GM10248 (cell line): ENCODE results near the gene SLC7A5.
A peak's percentile ranks its signal among the peaks of the same experiment; 100 is the strongest.
"Not testable (repeated sequence)": the region's sequence is repeated elsewhere in the genome, so short reads cannot be mapped to it uniquely, and the experiment has no call there.

Experiments used
- CTCF ChIA-PET: fragments of 300-600 bp; sonication (Branson Sonifier 250); formaldehyde crosslinking; extraction: SDS; loops from one replicate; lab custom pipeline; 2021; ENCODE audit warnings: antibody characterized with exemption; lab: Yijun Ruan, JAX
- POLR2A ChIA-PET: fragments of 350-650 bp; sonication (Branson Sonifier 250); formaldehyde crosslinking; extraction: SDS; loops from one replicate; lab custom pipeline; 2020; ENCODE audit warnings: antibody characterized with exemption; lab: Yijun Ruan, JAX
- DNase-seq: peaks from one replicate; pipeline ENCODE4 v3.0.0; 2012; ENCODE audit errors: extremely low spot score
- TF ChIP-seq, protein P1 (sequence below): IDR thresholded peaks from 2 replicates; pipeline ENCODE4 v1.5.1; 2012; ENCODE audit warnings: mild to moderate bottlenecking, low read depth; ENCODE audit errors: extremely low read depth, missing control alignments, control extremely low read depth

SLC7A5 gene

DNA sequence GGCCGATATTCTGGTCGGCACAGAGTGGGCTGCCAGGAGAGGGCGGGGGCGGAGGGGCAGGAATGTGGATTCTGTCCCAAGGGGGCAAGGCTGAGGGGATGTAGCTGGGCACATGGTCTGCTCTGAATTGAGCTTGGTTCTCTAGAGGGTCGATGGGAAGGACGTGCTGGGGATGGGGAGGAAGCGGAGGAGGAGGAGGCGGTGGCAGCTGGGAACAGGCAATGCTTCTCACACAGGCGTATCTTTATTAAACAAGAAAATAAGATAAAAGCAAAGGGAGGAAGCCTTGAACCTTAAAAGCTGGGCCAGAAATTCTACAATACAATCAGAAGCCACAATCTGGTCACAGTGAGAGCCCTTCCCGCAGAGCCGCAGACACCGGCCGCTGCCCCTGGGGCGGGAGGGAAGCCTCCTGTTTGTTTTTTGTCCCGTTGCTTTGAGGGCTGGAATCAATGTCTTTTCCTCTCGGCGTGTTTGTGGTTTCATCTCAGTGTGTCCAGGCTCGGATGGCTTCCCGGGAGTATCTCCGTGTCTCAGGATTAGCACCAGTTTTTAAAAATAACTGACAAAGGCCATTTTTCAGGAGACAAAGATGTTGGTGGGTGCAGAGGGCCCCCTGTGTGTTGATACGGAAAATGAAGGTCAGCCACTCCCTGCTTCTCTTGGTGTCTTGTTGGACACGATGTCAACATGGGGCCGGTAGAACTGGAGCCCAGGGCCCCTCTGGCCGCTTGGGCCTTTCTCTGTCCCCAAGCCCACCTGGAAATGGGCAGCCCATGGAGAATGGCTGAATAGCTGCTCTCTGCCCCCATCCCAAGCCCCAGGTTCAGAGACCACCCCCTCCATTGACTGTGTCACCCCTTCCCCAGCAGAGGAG, 12.3 kb upstream of the SLC7A5 start:
- POLR2A ChIA-PET: no interaction called here
- TF ChIP-seq, protein P1, sequence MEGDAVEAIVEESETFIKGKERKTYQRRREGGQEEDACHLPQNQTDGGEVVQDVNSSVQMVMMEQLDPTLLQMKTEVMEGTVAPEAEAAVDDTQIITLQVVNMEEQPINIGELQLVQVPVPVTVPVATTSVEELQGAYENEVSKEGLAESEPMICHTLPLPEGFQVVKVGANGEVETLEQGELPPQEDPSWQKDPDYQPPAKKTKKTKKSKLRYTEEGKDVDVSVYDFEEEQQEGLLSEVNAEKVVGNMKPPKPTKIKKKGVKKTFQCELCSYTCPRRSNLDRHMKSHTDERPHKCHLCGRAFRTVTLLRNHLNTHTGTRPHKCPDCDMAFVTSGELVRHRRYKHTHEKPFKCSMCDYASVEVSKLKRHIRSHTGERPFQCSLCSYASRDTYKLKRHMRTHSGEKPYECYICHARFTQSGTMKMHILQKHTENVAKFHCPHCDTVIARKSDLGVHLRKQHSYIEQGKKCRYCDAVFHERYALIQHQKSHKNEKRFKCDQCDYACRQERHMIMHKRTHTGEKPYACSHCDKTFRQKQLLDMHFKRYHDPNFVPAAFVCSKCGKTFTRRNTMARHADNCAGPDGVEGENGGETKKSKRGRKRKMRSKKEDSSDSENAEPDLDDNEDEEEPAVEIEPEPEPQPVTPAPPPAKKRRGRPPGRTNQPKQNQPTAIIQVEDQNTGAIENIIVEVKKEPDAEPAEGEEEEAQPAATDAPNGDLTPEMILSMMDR: no peak
- no peak for DNase-seq
- CTCF ChIA-PET: interaction anchor here (1.5 to 3.0 kb wide), 3 partner anchors 10 to 103 kb away, joined by 3 to 13 read pairs (median 9); no protein-coding TSS in a partner anchor

DNA sequence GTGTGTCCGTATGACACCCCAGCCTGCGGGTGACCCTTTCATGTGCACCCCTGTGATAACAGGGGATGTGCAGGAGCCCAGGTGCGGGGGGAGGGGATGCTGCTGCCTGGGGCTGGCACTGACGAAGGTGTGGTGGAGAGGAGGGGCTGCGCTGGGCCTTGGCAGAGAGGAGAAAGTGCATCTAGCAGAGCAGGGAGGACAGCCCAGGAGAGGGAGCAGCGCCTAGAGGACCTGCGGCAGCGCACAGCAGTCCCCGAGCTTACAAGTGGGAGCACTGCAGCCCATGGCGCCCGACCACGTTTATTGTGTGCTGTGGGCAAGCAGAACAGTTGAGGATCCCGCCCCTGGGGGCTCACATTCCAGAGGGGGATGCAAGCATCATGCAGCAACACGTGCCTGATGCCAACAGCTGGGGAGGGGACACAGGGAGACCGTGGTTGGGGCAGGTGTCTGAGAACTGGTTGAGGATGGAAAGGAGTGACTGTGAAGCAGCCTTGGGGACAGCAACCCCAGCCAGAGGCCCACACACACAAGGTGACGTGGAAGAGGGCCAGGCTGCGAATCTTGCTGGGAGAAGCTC, 10.9 kb upstream of the SLC7A5 start:
- ChIA-PET POLR2A (no interaction called here), CTCF (interaction anchor here (1.5 to 3.0 kb wide), 2 partner anchors 9 to 22 kb away, joined by 3 to 13 read pairs; no protein-coding TSS in a partner anchor)
- DNase-seq: no peak
- TF ChIP-seq, protein P1: no peak

DNA sequence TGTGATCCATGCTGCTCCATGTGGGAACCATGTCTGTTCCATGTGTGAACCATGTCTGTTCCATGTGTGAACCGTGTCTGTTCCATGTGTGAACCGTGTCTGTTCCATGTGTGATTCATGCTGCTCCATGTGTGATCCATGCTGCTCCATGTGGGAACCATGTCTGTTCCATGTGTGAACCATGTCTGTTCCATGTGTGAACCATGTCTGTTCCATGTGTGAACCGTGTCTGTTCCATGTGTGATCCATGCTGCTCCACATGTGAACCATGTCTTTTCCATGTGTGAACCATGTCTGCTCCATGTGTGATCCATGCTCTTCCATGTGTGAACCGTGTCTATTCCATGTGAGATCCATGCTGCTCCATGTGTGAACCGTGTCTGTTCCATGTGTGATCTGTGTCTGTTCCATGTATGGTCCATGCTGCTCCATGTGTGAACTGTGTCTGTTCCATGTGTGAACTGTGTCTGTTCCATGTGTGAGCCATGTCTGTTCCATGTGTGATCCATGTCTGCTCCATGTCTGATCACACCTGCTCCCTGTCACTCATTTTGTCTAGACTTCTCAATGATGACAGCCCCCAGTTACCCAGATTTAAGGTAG, 10.2 kb upstream of the SLC7A5 start:
- DNase-seq, POLR2A ChIA-PET: not testable (repeated sequence)
- CTCF ChIA-PET: interaction anchor here (3.0 kb wide), 1 partner anchor 8 kb away, joined by 13 read pairs; no protein-coding TSS in a partner anchor

DNA sequence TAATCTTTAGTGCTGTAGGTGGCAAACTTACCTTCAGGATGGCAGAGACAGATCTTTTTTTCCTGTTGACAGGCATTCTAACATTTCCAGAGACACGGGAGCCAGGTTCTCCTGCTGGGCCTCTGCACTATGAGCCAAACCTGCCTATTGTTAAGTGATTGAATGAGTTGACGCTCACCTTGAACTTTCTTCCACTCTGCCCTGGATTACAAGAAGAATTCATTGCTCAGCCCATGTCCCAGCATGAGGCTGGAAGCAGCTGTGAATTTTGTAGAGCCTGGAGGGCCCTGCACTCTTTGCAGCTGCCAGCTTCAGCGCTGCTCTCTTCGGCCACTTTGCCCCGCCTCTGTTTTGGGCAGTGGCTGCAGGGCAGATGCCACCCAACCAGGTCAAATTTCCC, 9.4 kb upstream of the SLC7A5 start:
- POLR2A ChIA-PET: no interaction called here
- CTCF ChIA-PET: interaction anchor here (0.9 to 4.7 kb wide), 2 partner anchors 8 to 99 kb away, joined by 3 to 50 read pairs; no protein-coding TSS in a partner anchor
- TF ChIP-seq, protein P1: no peak
- no peak for DNase-seq

DNA sequence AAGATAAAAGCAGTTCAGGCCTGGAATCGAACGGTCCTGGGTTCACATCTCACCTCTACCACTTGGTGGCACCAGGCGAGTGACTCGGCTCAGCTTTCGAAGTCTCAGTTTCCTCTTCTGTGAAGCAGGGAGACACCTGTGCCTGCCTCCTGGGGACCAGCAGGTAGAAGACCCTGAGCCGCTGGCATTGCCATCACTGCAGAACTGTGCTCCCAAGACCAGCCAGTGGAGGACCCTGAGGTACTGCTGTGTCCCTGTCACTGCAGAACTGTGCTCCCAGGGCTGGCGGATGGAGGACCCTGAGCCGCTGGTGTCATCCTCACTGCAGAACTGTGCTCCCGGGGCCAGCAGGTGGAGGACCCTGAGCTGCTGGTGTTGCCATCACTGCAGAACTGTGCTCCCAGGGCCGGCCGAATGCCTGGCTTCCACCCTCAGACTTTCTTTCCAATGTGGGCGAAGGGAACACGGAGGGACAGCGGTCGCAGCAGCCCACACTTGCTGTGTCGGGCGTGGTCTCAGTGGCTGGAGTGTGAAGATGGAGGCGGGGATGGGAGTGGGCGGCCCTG, 8.7 kb upstream of the SLC7A5 start:
- TF ChIP-seq, protein P1: peak; percentile 25
- no peak for DNase-seq
- POLR2A ChIA-PET: no interaction called here
- CTCF ChIA-PET: interaction anchor here (0.9 to 4.7 kb wide), 2 partner anchors 9 to 98 kb away, joined by 3 to 50 read pairs; no protein-coding TSS in a partner anchor

DNA sequence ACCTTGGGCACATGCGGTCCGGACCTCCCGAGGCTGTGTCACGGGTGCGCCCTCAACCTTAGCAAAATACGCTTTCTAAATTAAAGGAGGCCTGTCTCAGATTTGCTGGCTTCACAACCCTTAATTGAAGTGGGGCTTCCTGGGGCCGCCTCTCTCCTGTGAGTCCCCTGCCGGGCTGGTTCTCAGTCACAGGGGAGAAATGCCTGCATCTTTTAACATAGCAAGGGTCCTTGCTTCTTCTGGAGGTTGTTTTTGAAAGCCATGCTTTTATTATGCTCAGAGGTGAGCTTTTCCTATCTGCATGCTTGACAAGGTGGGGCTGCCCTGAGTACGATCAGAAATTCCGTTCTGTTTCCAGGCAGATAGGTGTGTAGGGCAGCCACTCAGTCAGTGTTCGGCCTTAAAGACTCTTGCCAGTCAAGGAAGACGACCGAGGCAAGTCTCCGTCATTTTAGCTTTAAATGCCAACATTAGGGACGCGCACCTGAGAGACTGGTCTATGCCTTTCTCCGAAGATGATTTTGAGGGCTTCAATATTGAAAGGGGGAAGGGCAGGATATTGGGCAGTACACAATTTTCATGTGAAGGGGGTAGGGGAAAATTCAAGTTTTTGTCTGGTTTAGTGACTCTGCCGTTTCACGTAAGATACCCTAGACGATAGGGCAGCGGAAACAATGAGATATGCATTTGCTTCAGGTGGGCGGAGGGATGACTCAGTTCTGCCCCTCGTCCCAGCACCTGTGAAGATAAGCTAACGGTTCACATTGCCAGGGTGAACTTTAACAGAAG, 5.5 kb upstream of the SLC7A5 start:
- ChIA-PET CTCF (interaction anchor here (1.0 to 4.7 kb wide), 10 partner anchors 14 to 105 kb away, joined by 3 to 50 read pairs (median 4); no protein-coding TSS in a partner anchor), POLR2A (interaction anchor here (0.7 to 1.2 kb wide), 2 partner anchors 21 to 96 kb away, joined by 3 read pairs; no protein-coding TSS in a partner anchor)
- peak; percentile 70 for DNase-seq
- TF ChIP-seq, protein P1: no peak

DNA sequence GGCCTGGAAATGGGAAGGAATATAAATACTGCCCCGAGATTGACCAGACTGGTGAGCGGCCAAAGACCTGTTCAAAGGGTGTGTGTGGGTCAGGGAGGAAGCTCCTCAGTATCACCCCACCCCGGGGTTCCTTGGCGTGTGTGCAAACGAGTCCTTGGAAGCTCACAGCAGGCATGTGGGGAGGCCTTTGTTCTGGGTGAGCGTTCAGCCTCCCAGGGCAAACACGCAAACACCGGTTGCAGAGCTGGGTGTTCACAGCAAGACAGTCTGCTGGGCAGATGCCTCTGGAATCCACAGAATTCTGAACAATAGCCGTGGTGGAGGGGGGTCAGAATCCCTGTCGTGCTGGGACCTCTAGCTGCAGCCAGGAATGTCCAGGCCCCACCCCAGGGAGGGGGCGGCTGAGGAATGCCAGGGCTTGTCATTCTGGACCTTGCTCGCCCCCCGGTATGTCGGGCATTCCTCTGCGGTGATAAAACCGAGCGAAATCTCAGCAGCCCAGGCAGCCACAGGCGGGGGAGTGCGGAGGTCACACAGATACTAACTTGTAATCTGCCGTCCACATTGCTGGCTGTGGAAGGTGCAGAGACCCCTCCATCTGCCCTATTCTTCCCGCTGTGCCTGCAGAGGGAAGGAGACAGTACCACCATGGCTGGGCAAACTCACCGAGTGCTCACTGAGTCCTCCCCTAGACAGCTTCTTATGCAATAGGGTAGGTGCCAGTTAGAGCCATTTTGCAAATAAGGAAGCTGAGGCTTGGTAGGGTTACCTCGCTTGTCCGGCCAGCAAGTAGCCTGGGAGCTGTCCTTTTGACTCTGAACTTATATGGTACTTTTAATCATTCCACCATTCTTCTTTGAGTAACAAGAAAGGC, 1.3 kb upstream of the SLC7A5 start:
- DNase-seq: not testable (repeated sequence)

DNA sequence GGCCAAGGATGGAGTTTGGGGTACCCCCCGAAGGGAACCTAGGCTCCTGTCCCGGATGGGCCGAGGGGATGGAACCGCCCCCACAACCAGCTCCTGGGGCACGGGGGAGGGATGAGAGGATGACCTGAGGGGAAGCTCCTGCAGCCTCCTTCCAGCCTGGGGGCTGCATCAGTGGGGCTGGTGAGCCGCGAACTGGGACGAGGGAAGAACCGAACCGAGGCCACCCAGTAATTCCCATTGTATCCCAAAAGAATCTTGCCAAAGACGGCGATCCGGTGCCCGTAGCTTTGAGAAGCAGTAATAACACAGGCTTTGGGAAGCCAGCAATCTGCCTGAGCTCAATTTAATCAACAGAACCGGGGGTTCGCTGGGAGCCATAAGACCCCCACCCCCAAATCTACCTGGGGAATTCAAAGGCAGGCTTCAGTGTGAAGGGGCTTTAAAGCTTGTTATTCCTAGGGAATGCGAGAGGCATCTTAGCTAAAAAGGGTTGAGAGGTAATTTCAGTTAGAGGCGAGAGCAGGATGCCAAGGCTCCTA, 641 bp upstream of the SLC7A5 start:
- not testable (repeated sequence) for DNase-seq
- ChIA-PET POLR2A (interaction anchor here (0.7 to 2.1 kb wide), 9 partner anchors 10 to 865 kb away, joined by 3 to 15 read pairs (median 4); no protein-coding TSS in a partner anchor), CTCF (interaction anchor here (0.7 to 14.0 kb wide), 10 partner anchors 19 to 104 kb away, joined by 3 to 239 read pairs (median 8); partner anchors contain the start of gene KLHDC4)

More for the DNA sequence above, 1.3 kb upstream of the SLC7A5 start:
- ChIA-PET CTCF (interaction anchor here (0.7 to 14.0 kb wide), 39 partner anchors 10 to 320 kb away, joined by 3 to 239 read pairs (median 5); partner anchors contain the start of gene KLHDC4), POLR2A (interaction anchor here (1.6 kb wide), 1 partner anchor 92 kb away, joined by 7 read pairs; no protein-coding TSS in a partner anchor)
